ENCODE results near the gene HEATR5B. TPM values are rescaled to one million over a fixed set of nuclear protein-coding genes. Genes with fewer than 3 reads are reported as not detected.
A peak's percentile ranks its signal among the peaks of the same experiment; 100 is the strongest.

Gene HEATR5B
- total and polyA plus RNA-seq, 10 of the 15 experiments (the other 5 are each of a cell fraction or from before 2014, with no cell fraction given) = 4.1 to 34.7 (median 17.7) TPM

- TSS peak; percentile 53 for BruUV-seq (replicated peaks)
These were observed 119.6 kb downstream of the HEATR5B start for GRCh38 chr2:36964496-36965058.

More at GRCh38 chr2:36964496-36965058, 119.6 kb downstream of the HEATR5B start:
- intact Hi-C loops (cut with micrococcal nuclease; ENCODE audit: unreplicated experiment) (loop anchor here (5.0 kb wide), 1 partner anchor 118 kb away; the partner anchor contains the start of genes GPATCH11 and HEATR5B), in situ Hi-C loops (cut with MboI) (no loop called here)
- Histone ChIP-seq H3K9ac (ENCODE audit: control insufficient read depth, insufficient read depth, low read length) (no peak overlapping the region), H3K79me2 (ENCODE audit: control insufficient read depth, insufficient read depth, low read length) (peaks cover 43% of the 10 kb centered on the region), H3K4me1 (ENCODE audit: control insufficient read depth, insufficient read depth, low read length) (peaks cover 4% of the 10 kb centered on the region), H3K4me2 (ENCODE audit: control insufficient read depth, insufficient read depth) (peak overlapping the region; percentile 74), H2AFZ (ENCODE audit: control insufficient read depth, low read depth, low read length) (no peak overlapping the region), H3K4me3 (peak overlapping the region; percentile 98), H3K9me3 (replicated peaks; ENCODE audit: control insufficient read depth, insufficient read depth, low read length) (no peaks in the 10 kb centered on the region; the same call in 2 of the 3 replicates), H3K36me3 (ENCODE audit: control insufficient read depth in 2 of 2, insufficient read depth in 2 of 2, low read length in 1 of 2) (no peaks in the 10 kb centered on the region), H3K27me3 (replicated peaks in 1 of 2; ENCODE audit: control insufficient read depth in 2 of 2, insufficient read depth in 2 of 2, low read length in 1 of 2) (no peaks in the 10 kb centered on the region), H4K20me1 (ENCODE audit: control insufficient read depth, insufficient read depth) (no peaks in the 10 kb centered on the region), H3K27ac (ENCODE audit: control insufficient read depth, insufficient read depth) (peak overlapping the region; percentile 71; the same call in 1 of the 2 replicates)
- no peak for ATAC-seq
- POLR2A ChIA-PET = interaction anchor here (1.0 kb wide), 1 partner anchor 23 kb away, joined by 4 read pairs; no protein-coding TSS in a partner anchor
- no peak for DNase-seq (ENCODE audit: low read depth, low spot score)
- CTCF ChIA-PET = interaction anchor here (0.6 to 1.0 kb wide), 4 partner anchors 9 to 183 kb away, joined by 3 read pairs; partner anchors contain the start of gene GPATCH11
- TF ChIP-seq SMARCA5 (IDR thresholded peaks at IDR 0.05) = no peak
- TF ChIP-seq SMAD1 (IDR thresholded peaks at IDR 0.05; ENCODE audit: low read depth, partially characterized antibody) = no peak
- TF ChIP-seq SP1 (IDR thresholded peaks at IDR 0.05; ENCODE audit: low read depth, low read length) = no peak
- no peak for TF ChIP-seq ELK1 (IDR thresholded peaks at IDR 0.05; ENCODE audit: low read depth, low read length)
- no peak for TF ChIP-seq CEBPB (IDR thresholded peaks at IDR 0.05; ENCODE audit: borderline replicate concordance in 1 of 2, low read depth in 2 of 2, low read length in 2 of 2)
- TF ChIP-seq RAD51 (IDR thresholded peaks at IDR 0.05) = no peak
- TF ChIP-seq MTA3 (IDR thresholded peaks at IDR 0.05; ENCODE audit: borderline replicate concordance, low read length) = no peak
- TF ChIP-seq CHD1 (IDR thresholded peaks at IDR 0.05; ENCODE audit: low read depth, low read length) = no peak
- TF ChIP-seq ZSCAN29 (IDR thresholded peaks at IDR 0.05) = no peak
- TF ChIP-seq SREBF2 (IDR thresholded peaks at IDR 0.05; ENCODE audit: low read length) = no peak
- no peak for TF ChIP-seq SRF (IDR thresholded peaks at IDR 0.05; ENCODE audit: low read depth in 2 of 2, low read length in 2 of 2)
- TF ChIP-seq POU2F2 (IDR thresholded peaks at IDR 0.05; ENCODE audit: borderline replicate concordance, low read depth, low read length) = no peak
- 97% methylated on average over 5 of the region's 5 CpGs for WGBS (ENCODE audit: insufficient coverage, insufficient replicate concordance, low lambda C conversion rate, missing lambda C conversion rate)
- RAD21 ChIA-PET (ENCODE audit: unreplicated experiment) = interaction anchor here (0.6 kb wide), 1 partner anchor 612 kb away, joined by 3 read pairs; no protein-coding TSS in a partner anchor
- SMC1A ChIA-PET (ENCODE audit: uncharacterized antibody, unreplicated experiment) = interaction anchor here (0.9 kb wide), 2 partner anchors 20 to 110 kb away, joined by 3 to 4 read pairs; no protein-coding TSS in a partner anchor
- no peak for FAIRE-seq

All from GM12878 (cell line).